ENCODE data around the gene OR11L1. TPM values are rescaled to one million over a fixed set of nuclear protein-coding genes. Genes with fewer than 3 reads are reported as not detected.

The OR11L1 gene
- polyA plus RNA-seq, 4 donors = not detected

- Histone ChIP-seq H3K4me3 (ENCODE audit: low read depth in 1 of 3, low read length in 3 of 3) (no peak overlapping the region), H3K4me1 (ENCODE audit: control insufficient read depth in 3 of 3, insufficient read depth in 2 of 3, low read depth in 1 of 3, low read length in 2 of 3) (no peaks in the 10 kb centered on the region), H3K36me3 (ENCODE audit: control insufficient read depth in 3 of 3, insufficient read depth in 2 of 3, low read depth in 1 of 3, low read length in 3 of 3) (no peaks in the 10 kb centered on the region), H3K27me3 (ENCODE audit: control insufficient read depth in 3 of 3, insufficient read depth in 3 of 3, low read length in 3 of 3) (peaks cover 0 to 12% (median 5%) of the 10 kb centered on the region in 3 donors), H3K9me3 (ENCODE audit: control insufficient read depth in 2 of 2, insufficient read depth in 1 of 2, low read depth in 1 of 2, low read length in 1 of 2) (no peaks in the 10 kb centered on the region), H3K27ac (ENCODE audit: low read depth in 1 of 3, low read length in 2 of 3) (no peak overlapping the region)
- WGBS, 3 donors = 78 to 88% (median 82%) methylated on average over 4 of the region's 4 CpGs
- no peak for DNase-seq
- FAIRE-seq = no peak
Observed at GRCh38 chr1:247855911-247856310, 14.2 kb upstream of the OR11L1 start.

- no peak for FAIRE-seq
- DNase-seq = no peak
- Histone ChIP-seq H3K4me3 (ENCODE audit: low read depth in 1 of 3, low read length in 3 of 3) (no peak overlapping the region), H3K36me3 (ENCODE audit: control insufficient read depth in 3 of 3, insufficient read depth in 2 of 3, low read depth in 1 of 3, low read length in 3 of 3) (no peaks in the 10 kb centered on the region), H3K27ac (ENCODE audit: low read depth in 1 of 3, low read length in 2 of 3) (no peak overlapping the region), H3K4me1 (ENCODE audit: control insufficient read depth in 3 of 3, insufficient read depth in 2 of 3, low read depth in 1 of 3, low read length in 2 of 3) (no peaks in the 10 kb centered on the region), H3K9me3 (ENCODE audit: control insufficient read depth in 2 of 2, insufficient read depth in 1 of 2, low read depth in 1 of 2, low read length in 1 of 2) (no peaks in the 10 kb centered on the region), H3K27me3 (ENCODE audit: control insufficient read depth in 3 of 3, insufficient read depth in 3 of 3, low read length in 3 of 3) (peaks cover 0 to 12% (median 5%) of the 10 kb centered on the region in 3 donors)
- 78 to 84% (median 81%) methylated on average over 14 of the region's 14 CpGs for WGBS, 3 donors
Observed at GRCh38 chr1:247854899-247855545, 13.3 kb upstream of the OR11L1 start.

- no peak for FAIRE-seq
- Histone ChIP-seq H3K36me3 (ENCODE audit: control insufficient read depth in 3 of 3, insufficient read depth in 2 of 3, low read depth in 1 of 3, low read length in 3 of 3) (no peaks in the 10 kb centered on the region), H3K9me3 (ENCODE audit: control insufficient read depth in 2 of 2, insufficient read depth in 1 of 2, low read depth in 1 of 2, low read length in 1 of 2) (no peaks in the 10 kb centered on the region), H3K27ac (ENCODE audit: low read depth in 1 of 3, low read length in 2 of 3) (no peak overlapping the region), H3K27me3 (ENCODE audit: control insufficient read depth in 3 of 3, insufficient read depth in 3 of 3, low read length in 3 of 3) (no peaks in the 10 kb centered on the region), H3K4me3 (ENCODE audit: low read depth in 1 of 3, low read length in 3 of 3) (no peak overlapping the region), H3K4me1 (ENCODE audit: control insufficient read depth in 3 of 3, insufficient read depth in 2 of 3, low read depth in 1 of 3, low read length in 2 of 3) (no peaks in the 10 kb centered on the region)
- DNase-seq = no peak
- 88 to 96% (median 91%) methylated on average over 1 of the region's 1 CpG for WGBS, 3 donors
Observed at GRCh38 chr1:247849616-247850015, 7.9 kb upstream of the OR11L1 start.

GRCh38 chr1:247848346-247848745 lies 6.7 kb upstream of the OR11L1 start:
- no peaks in the 10 kb centered on the region for H3K4me1 ChIP-seq (ENCODE audit: control insufficient read depth in 3 of 3, insufficient read depth in 2 of 3, low read depth in 1 of 3, low read length in 2 of 3)
- 82 to 88% (median 83%) methylated on average over 7 of the region's 7 CpGs for WGBS, 3 donors
- H3K27me3 ChIP-seq (ENCODE audit: control insufficient read depth in 3 of 3, insufficient read depth in 3 of 3, low read length in 3 of 3) = no peaks in the 10 kb centered on the region
- no peaks in the 10 kb centered on the region for H3K9me3 ChIP-seq (ENCODE audit: control insufficient read depth in 2 of 2, insufficient read depth in 1 of 2, low read depth in 1 of 2, low read length in 1 of 2)
- H3K4me3 ChIP-seq (ENCODE audit: low read depth in 1 of 3, low read length in 3 of 3) = no peak overlapping the region
- H3K36me3 ChIP-seq (ENCODE audit: control insufficient read depth in 3 of 3, insufficient read depth in 2 of 3, low read depth in 1 of 3, low read length in 3 of 3) = no peaks in the 10 kb centered on the region
- no peak overlapping the region for H3K27ac ChIP-seq (ENCODE audit: low read depth in 1 of 3, low read length in 2 of 3)
- DNase-seq (no peak), FAIRE-seq (no peak)

GRCh38 chr1:247845693-247846017 lies 4.0 kb upstream of the OR11L1 start:
- Histone ChIP-seq H3K9me3 (ENCODE audit: control insufficient read depth in 2 of 2, insufficient read depth in 1 of 2, low read depth in 1 of 2, low read length in 1 of 2) (no peaks in the 10 kb centered on the region), H3K36me3 (ENCODE audit: control insufficient read depth in 3 of 3, insufficient read depth in 2 of 3, low read depth in 1 of 3, low read length in 3 of 3) (no peaks in the 10 kb centered on the region), H3K27me3 (ENCODE audit: control insufficient read depth in 3 of 3, insufficient read depth in 3 of 3, low read length in 3 of 3) (no peaks in the 10 kb centered on the region), H3K4me3 (ENCODE audit: low read depth in 1 of 3, low read length in 3 of 3) (no peak overlapping the region), H3K4me1 (ENCODE audit: control insufficient read depth in 3 of 3, insufficient read depth in 2 of 3, low read depth in 1 of 3, low read length in 2 of 3) (no peaks in the 10 kb centered on the region), H3K27ac (ENCODE audit: low read depth in 1 of 3, low read length in 2 of 3) (no peak overlapping the region)
- FAIRE-seq (no peak), DNase-seq (no peak)
- 49 to 62% (median 55%) methylated on average over 5 of the region's 5 CpGs for WGBS, 3 donors

GRCh38 chr1:247845011-247845692 lies 3.5 kb upstream of the OR11L1 start:
- WGBS, 3 donors = 76 to 81% (median 77%) methylated on average over 12 of the region's 12 CpGs
- Histone ChIP-seq H3K27me3 (ENCODE audit: control insufficient read depth in 3 of 3, insufficient read depth in 3 of 3, low read length in 3 of 3) (no peaks in the 10 kb centered on the region), H3K9me3 (ENCODE audit: control insufficient read depth in 2 of 2, insufficient read depth in 1 of 2, low read depth in 1 of 2, low read length in 1 of 2) (no peaks in the 10 kb centered on the region), H3K36me3 (ENCODE audit: control insufficient read depth in 3 of 3, insufficient read depth in 2 of 3, low read depth in 1 of 3, low read length in 3 of 3) (no peaks in the 10 kb centered on the region), H3K27ac (ENCODE audit: low read depth in 1 of 3, low read length in 2 of 3) (no peak overlapping the region), H3K4me3 (ENCODE audit: low read depth in 1 of 3, low read length in 3 of 3) (no peak overlapping the region), H3K4me1 (ENCODE audit: control insufficient read depth in 3 of 3, insufficient read depth in 2 of 3, low read depth in 1 of 3, low read length in 2 of 3) (no peaks in the 10 kb centered on the region)
- DNase-seq (no peak), FAIRE-seq (no peak)

- WGBS, 3 donors = 49 to 85% (median 77%) methylated on average over 2 of the region's 2 CpGs
- no peak for FAIRE-seq
Observed at GRCh38 chr1:247843411-247843810, 1.7 kb upstream of the OR11L1 start.

GRCh38 chr1:247840818-247841217 lies 878 bp downstream of the OR11L1 start:
- H3K9me3 ChIP-seq (ENCODE audit: control insufficient read depth in 2 of 2, insufficient read depth in 1 of 2, low read depth in 1 of 2, low read length in 1 of 2) = no peaks in the 10 kb centered on the region
- H3K4me3 ChIP-seq (ENCODE audit: low read depth in 1 of 3, low read length in 3 of 3) = no peak overlapping the region
- H3K4me1 ChIP-seq (ENCODE audit: control insufficient read depth in 3 of 3, insufficient read depth in 2 of 3, low read depth in 1 of 3, low read length in 2 of 3) = no peaks in the 10 kb centered on the region
- 80 to 83% (median 82%) methylated on average over 2 of the region's 2 CpGs for WGBS, 3 donors
- no peak for FAIRE-seq
- no peaks in the 10 kb centered on the region for H3K36me3 ChIP-seq (ENCODE audit: control insufficient read depth in 3 of 3, insufficient read depth in 2 of 3, low read depth in 1 of 3, low read length in 3 of 3)
- no peak overlapping the region for H3K27ac ChIP-seq (ENCODE audit: low read depth in 1 of 3, low read length in 2 of 3)
- DNase-seq = no peak
- H3K27me3 ChIP-seq (ENCODE audit: control insufficient read depth in 3 of 3, insufficient read depth in 3 of 3, low read length in 3 of 3) = no peaks in the 10 kb centered on the region

More at GRCh38 chr1:247843411-247843810, 1.7 kb upstream of the OR11L1 start:
- no peaks in the 10 kb centered on the region for H3K36me3 ChIP-seq (ENCODE audit: control insufficient read depth in 3 of 3, insufficient read depth in 2 of 3, low read depth in 1 of 3, low read length in 3 of 3)
- H3K27ac ChIP-seq (ENCODE audit: low read depth in 1 of 3, low read length in 2 of 3) = no peak overlapping the region
- H3K27me3 ChIP-seq (ENCODE audit: control insufficient read depth in 3 of 3, insufficient read depth in 3 of 3, low read length in 3 of 3) = no peaks in the 10 kb centered on the region
- no peak overlapping the region for H3K4me3 ChIP-seq (ENCODE audit: low read depth in 1 of 3, low read length in 3 of 3)
- no peak for DNase-seq
- H3K4me1 ChIP-seq (ENCODE audit: control insufficient read depth in 3 of 3, insufficient read depth in 2 of 3, low read depth in 1 of 3, low read length in 2 of 3) = no peaks in the 10 kb centered on the region
- H3K9me3 ChIP-seq (ENCODE audit: control insufficient read depth in 2 of 2, insufficient read depth in 1 of 2, low read depth in 1 of 2, low read length in 1 of 2) = no peaks in the 10 kb centered on the region

GRCh38 chr1:247833601-247834000 lies 8.1 kb downstream of the OR11L1 start:
- Histone ChIP-seq H3K27me3 (ENCODE audit: control insufficient read depth in 3 of 3, insufficient read depth in 3 of 3, low read length in 3 of 3) (no peaks in the 10 kb centered on the region), H3K36me3 (ENCODE audit: control insufficient read depth in 3 of 3, insufficient read depth in 2 of 3, low read depth in 1 of 3, low read length in 3 of 3) (no peaks in the 10 kb centered on the region), H3K4me1 (ENCODE audit: control insufficient read depth in 3 of 3, insufficient read depth in 2 of 3, low read depth in 1 of 3, low read length in 2 of 3) (no peaks in the 10 kb centered on the region), H3K9me3 (ENCODE audit: control insufficient read depth in 2 of 2, insufficient read depth in 1 of 2, low read depth in 1 of 2, low read length in 1 of 2) (no peaks in the 10 kb centered on the region), H3K4me3 (ENCODE audit: low read depth in 1 of 3, low read length in 3 of 3) (no peak overlapping the region), H3K27ac (ENCODE audit: low read depth in 1 of 3, low read length in 2 of 3) (no peak overlapping the region)
- WGBS, 3 donors = 60 to 66% (median 60%) methylated on average over 6 of the region's 6 CpGs
- no peak for DNase-seq
- FAIRE-seq = no peak
